HepG2 (cell line): Measurements from ENCODE around the gene POU2F2. TPM values are rescaled to one million over a fixed set of nuclear protein-coding genes. Genes with fewer than 3 reads are reported as not detected.

ENCODE experiments used
- ATAC-seq: fragments of 200-7000 bp; cut with Tn5 transposase; 3 replicates; pipeline ENCODE4 v1.9.1; 2020; ENCODE audit warnings: mild to moderate bottlenecking, moderate library complexity
- BruUV-seq: library from RNA; stranded (reverse); fragments of 400-500 nt; replicated peaks from 2 replicates; lab custom pipeline; 2021; lab: Mats Ljungman, UMichigan
- CTCF ChIA-PET: fragments of 300-600 bp; formaldehyde crosslinking; extraction: SDS; loops from one replicate; lab custom pipeline; 2021; ENCODE audit warnings: low total read pairs, inconsistent platforms, low intra/inter-chr PET ratio; lab: Yijun Ruan, JAX
- POLR2A ChIA-PET: fragments of 350-600 bp; sonication (Branson Sonifier 250); formaldehyde crosslinking; loops from one replicate; lab custom pipeline; 2020; ENCODE audit warnings: antibody characterized with exemption, inconsistent platforms; lab: Yijun Ruan, JAX
- DNase-seq: peaks from one replicate; pipeline ENCODE4 v3.0.0-alpha.2; 2015; ENCODE audit warnings: low spot score
- FAIRE-seq: peaks from 3 replicates; lab custom pipeline; 2011; peaks lifted over from hg19 to GRCh38; lab: Jason Lieb, UNC
- H2AFZ ChIP-seq: one replicate; pipeline ENCODE4 v1.6.1; 2011; ENCODE audit warnings: low read length, inconsistent platforms
- H3K27ac ChIP-seq: fragments of 300-600 bp; 3 replicates; pipeline ENCODE4 v1.8.0; 2011; ENCODE audit warnings: mixed run types, mild to moderate bottlenecking, mixed read lengths, low read length, inconsistent platforms; ENCODE audit not compliant: insufficient read depth; ENCODE audit errors: extremely low read length
- H3K27me3 ChIP-seq, 2 experiments: fragments of 200-600 bp in 1 of 2; 2 replicates in 1 of 2; 3 replicates in 1 of 2; pipeline versions ENCODE4 v1.6.0 to v1.8.0; 2011; ENCODE audit warnings: low read length in 2 of 2, mild to moderate bottlenecking in 2 of 2, moderate library complexity in 2 of 2, inconsistent platforms in 1 of 2; ENCODE audit not compliant: insufficient read depth in 2 of 2, control insufficient read depth in 1 of 2
- H3K36me3 ChIP-seq, 2 experiments: fragments of 200-600 bp in 1 of 2; replicated peaks in 1 of 2; 2 replicates in 1 of 2; 3 replicates in 1 of 2; pipeline versions ENCODE4 v1.5.1 to v1.8.0; 2011; ENCODE audit warnings: low read length in 2 of 2, inconsistent platforms in 1 of 2; ENCODE audit not compliant: insufficient read depth in 2 of 2, control insufficient read depth in 1 of 2
- H3K4me1 ChIP-seq: 2 replicates; pipeline ENCODE4 v1.5.1; 2012; ENCODE audit warnings: low read length, inconsistent platforms; ENCODE audit not compliant: insufficient read depth
- H3K4me2 ChIP-seq: 2 replicates; pipeline ENCODE4 v1.6.0; 2011; ENCODE audit warnings: low read depth, low read length, inconsistent platforms
- H3K4me3 ChIP-seq, 3 experiments: fragments of 200-600 bp in 1 of 3; sonication (generic), shearing (Covaris generic) in 1 of 3; replicated peaks in 1 of 3; 2 replicates each; pipeline ENCODE4 v1.5.1; 2011 to 2016; ENCODE audit warnings: low read length in 3 of 3, inconsistent platforms in 2 of 3, low read depth in 2 of 3, mild to moderate bottlenecking in 2 of 3, control low read depth in 1 of 3, mixed read lengths in 1 of 3; ENCODE audit not compliant: insufficient read depth in 1 of 3
- H3K79me2 ChIP-seq: one replicate; pipeline ENCODE4 v1.6.1; 2011; ENCODE audit warnings: low read length, inconsistent platforms; ENCODE audit not compliant: insufficient read depth
- H3K9ac ChIP-seq: 2 replicates; pipeline ENCODE4 v1.6.0; 2011; ENCODE audit warnings: mild to moderate bottlenecking, low read depth, low read length, inconsistent platforms; ENCODE audit not compliant: insufficient read depth
- H3K9me3 ChIP-seq: 2 replicates; pipeline ENCODE4 v1.5.1; 2012; ENCODE audit warnings: mild to moderate bottlenecking, low read length
- H4K20me1 ChIP-seq: 2 replicates; pipeline ENCODE4 v1.6.0; 2011; ENCODE audit warnings: inconsistent platforms, mild to moderate bottlenecking, low read length, moderate library complexity; ENCODE audit not compliant: insufficient read depth
- CENPT ChIP-seq: sonication (generic); formaldehyde crosslinking; IDR thresholded peaks from 2 replicates; pipeline ENCODE4 v1.8.0; 2022; ENCODE audit warnings: low read depth, mild to moderate bottlenecking, moderate library complexity, missing genetic modification reagents
- HCFC1 ChIP-seq: fragments of 150-350 bp; IDR thresholded peaks from 2 replicates; pipeline ENCODE4 v1.6.1; 2014; ENCODE audit warnings: low read depth, low read length
- ZNF501 ChIP-seq: sonication (generic); formaldehyde crosslinking; IDR thresholded peaks from 2 replicates; pipeline ENCODE4 v1.5.1; 2020; ENCODE audit warnings: mild to moderate bottlenecking, moderate library complexity, missing genetic modification reagents
- ZSCAN29 ChIP-seq: sonication (generic); formaldehyde crosslinking; conservative IDR thresholded peaks from 2 replicates; pipeline ENCODE4 v1.4.0; 2020; ENCODE audit warnings: mild to moderate bottlenecking, missing genetic modification reagents
- WGBS: methylation state at CpG from one replicate; pipeline ENCODE4 v1.1.6; 2017; ENCODE audit warnings: low lambda C conversion rate; 5-methylcytosine and 5-hydroxymethylcytosine counted together
- in situ Hi-C: cut with HindIII; loops from 2 replicates; pipeline ENCODE4 v1.10.0; 2017; ENCODE audit warnings: low pct_unique_long_range_greater_than_20kb; ENCODE audit not compliant: extremely low pct_ligation_motif_present
- intact Hi-C: fragments of 100-400 bp; cut with micrococcal nuclease; formaldehyde crosslinking; loops from one replicate; pipeline ENCODE4 v1.10.0; 2022; ENCODE audit not compliant: unreplicated experiment
- polyA plus RNA-seq, 8 experiments: library from polyadenylated mRNA; depleted of rRNA in 3 of 8; stranded (reverse) in 7 of 8; unstranded in 1 of 8; fragments of >200 nt; fragmentation: Illumina TruSeq in 4 of 8; extraction: Trizol in 4 of 8; gene quantifications; 2 replicates each; pipeline versions ENCODE4 v1.2.1 to v1.2.3, GENCODE V29; 2011 to 2016; ENCODE audit warnings: low read depth in 4 of 8, missing spikeins in 1 of 8, mixed read lengths in 1 of 8; ENCODE audit not compliant: insufficient read depth in 1 of 8
- total RNA-seq, 5 experiments: library from RNA; depleted of rRNA; stranded (reverse); fragments of >200 nt; fragmentation: Illumina TruSeq; extraction: Trizol; gene quantifications; 2 replicates each; pipeline ENCODE4 v1.2.3, GENCODE V29; 2016; ENCODE audit warnings: low read depth in 1 of 5
- TF ChIP-seq, protein P1 (sequence below): sonication (generic); formaldehyde crosslinking; IDR thresholded peaks from 2 replicates; pipeline ENCODE4 v1.5.1; 2020; ENCODE audit warnings: mild to moderate bottlenecking, missing genetic modification reagents
- TF ChIP-seq, protein P2 (sequence below): sonication (generic); formaldehyde crosslinking; IDR thresholded peaks from 2 replicates; pipeline ENCODE4 v1.4.0; 2020; ENCODE audit warnings: missing genetic modification reagents
- TF ChIP-seq, protein P3 (sequence below): sonication (generic); formaldehyde crosslinking; IDR thresholded peaks from 2 replicates; pipeline ENCODE4 v1.5.0; 2020; ENCODE audit warnings: missing genetic modification reagents
- TF ChIP-seq, protein P4 (sequence below): IDR thresholded peaks from 2 replicates; pipeline ENCODE4 v1.6.1; 2016; ENCODE audit warnings: low read depth
- TF ChIP-seq, protein P5 (sequence below): sonication (generic); formaldehyde crosslinking; IDR thresholded peaks from 2 replicates; pipeline ENCODE4 v1.5.1; 2020; ENCODE audit warnings: mild to moderate bottlenecking, missing genetic modification reagents, borderline replicate concordance

POU2F2 gene
- total and polyA plus RNA-seq, 2 of the 13 experiments (the other 11 are each of a cell fraction or from before 2014, with no cell fraction given) = 0.09 to 0.17 TPM

DNA sequence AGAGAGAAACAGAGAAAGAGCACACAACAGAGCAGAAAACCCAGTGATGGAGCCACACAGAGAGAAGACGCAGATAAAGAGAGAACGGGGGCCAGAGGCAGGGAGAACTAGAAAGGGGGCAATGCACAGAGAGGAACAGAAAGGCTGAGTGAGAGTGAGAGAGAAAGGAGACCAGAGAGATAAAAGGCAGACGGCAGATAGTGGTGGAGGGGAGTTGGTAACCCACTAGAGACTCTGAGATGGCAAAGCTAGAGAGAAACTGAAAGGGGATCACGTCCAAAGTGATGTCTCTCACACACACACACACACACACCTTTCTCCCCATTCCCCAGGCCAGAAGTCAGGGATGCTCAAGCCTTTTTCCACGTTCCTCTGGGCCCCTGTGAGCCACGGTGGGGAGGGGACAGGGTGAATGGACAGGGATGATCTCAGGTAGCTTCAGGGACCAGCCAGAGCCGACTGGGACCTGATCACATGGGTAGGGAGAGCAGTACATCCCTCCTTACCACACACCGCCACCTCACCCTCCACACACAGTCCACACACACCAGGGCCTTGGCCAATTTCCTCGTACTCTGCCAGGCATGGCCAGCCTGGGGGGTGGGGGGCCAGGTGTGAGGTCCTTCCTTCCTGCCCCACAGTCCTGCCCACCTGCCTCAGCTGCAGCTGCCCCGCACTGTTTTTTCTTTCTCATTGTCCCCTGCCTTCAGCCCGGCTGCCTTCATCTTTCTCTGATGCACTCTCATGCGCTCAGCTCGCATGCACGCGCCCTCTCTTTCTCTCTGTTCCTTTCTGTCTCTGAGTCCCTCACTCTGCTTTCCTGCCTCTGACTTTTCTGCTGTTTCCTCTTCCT lies 22.5 kb upstream of the POU2F2 start:
- BruUV-seq = no TSS peak
- TF ChIP-seq, protein P1, sequence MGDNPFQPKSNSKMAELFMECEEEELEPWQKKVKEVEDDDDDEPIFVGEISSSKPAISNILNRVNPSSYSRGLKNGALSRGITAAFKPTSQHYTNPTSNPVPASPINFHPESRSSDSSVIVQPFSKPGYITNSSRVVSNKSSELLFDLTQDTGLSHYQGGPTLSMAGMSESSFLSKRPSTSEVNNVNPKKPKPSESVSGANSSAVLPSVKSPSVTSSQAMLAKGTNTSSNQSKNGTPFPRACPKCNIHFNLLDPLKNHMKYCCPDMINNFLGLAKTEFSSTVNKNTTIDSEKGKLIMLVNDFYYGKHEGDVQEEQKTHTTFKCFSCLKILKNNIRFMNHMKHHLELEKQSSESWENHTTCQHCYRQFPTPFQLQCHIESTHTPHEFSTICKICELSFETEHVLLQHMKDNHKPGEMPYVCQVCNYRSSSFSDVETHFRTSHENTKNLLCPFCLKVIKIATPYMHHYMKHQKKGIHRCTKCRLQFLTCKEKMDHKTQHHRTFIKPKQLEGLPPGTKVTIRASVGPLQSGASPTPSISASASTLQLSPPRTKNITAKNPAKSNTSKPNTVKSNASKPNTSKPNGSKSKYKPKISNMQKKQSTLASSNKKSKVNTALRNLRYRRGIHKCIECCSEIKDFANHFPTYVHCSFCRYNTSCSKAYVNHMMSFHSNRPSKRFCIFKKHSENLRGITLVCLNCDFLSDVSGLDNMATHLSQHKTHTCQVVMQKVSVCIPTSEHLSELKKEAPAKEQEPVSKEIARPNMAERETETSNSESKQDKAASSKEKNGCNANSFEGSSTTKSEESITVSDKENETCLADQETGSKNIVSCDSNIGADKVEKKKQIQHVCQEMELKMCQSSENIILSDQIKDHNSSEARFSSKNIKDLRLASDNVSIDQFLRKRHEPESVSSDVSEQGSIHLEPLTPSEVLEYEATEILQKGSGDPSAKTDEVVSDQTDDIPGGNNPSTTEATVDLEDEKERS (CRISPR knock-in tag) = no peak
- TF ChIP-seq HCFC1 = no peak
- TF ChIP-seq, protein P2, sequence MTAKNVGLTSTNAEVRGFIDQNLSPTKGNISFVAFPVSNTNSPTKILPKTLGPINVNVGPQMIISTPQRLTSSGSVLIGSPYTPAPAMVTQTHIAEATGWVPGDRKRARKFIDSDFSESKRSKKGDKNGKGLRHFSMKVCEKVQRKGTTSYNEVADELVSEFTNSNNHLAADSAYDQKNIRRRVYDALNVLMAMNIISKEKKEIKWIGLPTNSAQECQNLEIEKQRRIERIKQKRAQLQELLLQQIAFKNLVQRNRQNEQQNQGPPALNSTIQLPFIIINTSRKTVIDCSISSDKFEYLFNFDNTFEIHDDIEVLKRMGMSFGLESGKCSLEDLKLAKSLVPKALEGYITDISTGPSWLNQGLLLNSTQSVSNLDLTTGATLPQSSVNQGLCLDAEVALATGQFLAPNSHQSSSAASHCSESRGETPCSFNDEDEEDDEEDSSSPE = no peak
- no peak for TF ChIP-seq ZSCAN29 (CRISPR knock-in tag)
- TF ChIP-seq, protein P3, sequence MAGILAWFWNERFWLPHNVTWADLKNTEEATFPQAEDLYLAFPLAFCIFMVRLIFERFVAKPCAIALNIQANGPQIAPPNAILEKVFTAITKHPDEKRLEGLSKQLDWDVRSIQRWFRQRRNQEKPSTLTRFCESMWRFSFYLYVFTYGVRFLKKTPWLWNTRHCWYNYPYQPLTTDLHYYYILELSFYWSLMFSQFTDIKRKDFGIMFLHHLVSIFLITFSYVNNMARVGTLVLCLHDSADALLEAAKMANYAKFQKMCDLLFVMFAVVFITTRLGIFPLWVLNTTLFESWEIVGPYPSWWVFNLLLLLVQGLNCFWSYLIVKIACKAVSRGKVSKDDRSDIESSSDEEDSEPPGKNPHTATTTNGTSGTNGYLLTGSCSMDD (CRISPR knock-in tag) = no peak
- no peak for TF ChIP-seq ZNF501 (CRISPR knock-in tag)
- TF ChIP-seq, protein P4, sequence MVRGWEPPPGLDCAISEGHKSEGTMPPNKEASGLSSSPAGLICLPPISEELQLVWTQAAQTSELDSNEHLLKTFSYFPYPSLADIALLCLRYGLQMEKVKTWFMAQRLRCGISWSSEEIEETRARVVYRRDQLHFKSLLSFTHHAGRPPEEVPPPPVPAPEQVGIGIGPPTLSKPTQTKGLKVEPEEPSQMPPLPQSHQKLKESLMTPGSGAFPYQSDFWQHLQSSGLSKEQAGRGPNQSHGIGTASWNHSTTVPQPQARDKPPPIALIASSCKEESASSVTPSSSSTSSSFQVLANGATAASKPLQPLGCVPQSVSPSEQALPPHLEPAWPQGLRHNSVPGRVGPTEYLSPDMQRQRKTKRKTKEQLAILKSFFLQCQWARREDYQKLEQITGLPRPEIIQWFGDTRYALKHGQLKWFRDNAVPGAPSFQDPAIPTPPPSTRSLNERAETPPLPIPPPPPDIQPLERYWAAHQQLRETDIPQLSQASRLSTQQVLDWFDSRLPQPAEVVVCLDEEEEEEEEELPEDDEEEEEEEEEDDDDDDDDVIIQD (CRISPR knock-in tag) = no peak
- TF ChIP-seq, protein P5, sequence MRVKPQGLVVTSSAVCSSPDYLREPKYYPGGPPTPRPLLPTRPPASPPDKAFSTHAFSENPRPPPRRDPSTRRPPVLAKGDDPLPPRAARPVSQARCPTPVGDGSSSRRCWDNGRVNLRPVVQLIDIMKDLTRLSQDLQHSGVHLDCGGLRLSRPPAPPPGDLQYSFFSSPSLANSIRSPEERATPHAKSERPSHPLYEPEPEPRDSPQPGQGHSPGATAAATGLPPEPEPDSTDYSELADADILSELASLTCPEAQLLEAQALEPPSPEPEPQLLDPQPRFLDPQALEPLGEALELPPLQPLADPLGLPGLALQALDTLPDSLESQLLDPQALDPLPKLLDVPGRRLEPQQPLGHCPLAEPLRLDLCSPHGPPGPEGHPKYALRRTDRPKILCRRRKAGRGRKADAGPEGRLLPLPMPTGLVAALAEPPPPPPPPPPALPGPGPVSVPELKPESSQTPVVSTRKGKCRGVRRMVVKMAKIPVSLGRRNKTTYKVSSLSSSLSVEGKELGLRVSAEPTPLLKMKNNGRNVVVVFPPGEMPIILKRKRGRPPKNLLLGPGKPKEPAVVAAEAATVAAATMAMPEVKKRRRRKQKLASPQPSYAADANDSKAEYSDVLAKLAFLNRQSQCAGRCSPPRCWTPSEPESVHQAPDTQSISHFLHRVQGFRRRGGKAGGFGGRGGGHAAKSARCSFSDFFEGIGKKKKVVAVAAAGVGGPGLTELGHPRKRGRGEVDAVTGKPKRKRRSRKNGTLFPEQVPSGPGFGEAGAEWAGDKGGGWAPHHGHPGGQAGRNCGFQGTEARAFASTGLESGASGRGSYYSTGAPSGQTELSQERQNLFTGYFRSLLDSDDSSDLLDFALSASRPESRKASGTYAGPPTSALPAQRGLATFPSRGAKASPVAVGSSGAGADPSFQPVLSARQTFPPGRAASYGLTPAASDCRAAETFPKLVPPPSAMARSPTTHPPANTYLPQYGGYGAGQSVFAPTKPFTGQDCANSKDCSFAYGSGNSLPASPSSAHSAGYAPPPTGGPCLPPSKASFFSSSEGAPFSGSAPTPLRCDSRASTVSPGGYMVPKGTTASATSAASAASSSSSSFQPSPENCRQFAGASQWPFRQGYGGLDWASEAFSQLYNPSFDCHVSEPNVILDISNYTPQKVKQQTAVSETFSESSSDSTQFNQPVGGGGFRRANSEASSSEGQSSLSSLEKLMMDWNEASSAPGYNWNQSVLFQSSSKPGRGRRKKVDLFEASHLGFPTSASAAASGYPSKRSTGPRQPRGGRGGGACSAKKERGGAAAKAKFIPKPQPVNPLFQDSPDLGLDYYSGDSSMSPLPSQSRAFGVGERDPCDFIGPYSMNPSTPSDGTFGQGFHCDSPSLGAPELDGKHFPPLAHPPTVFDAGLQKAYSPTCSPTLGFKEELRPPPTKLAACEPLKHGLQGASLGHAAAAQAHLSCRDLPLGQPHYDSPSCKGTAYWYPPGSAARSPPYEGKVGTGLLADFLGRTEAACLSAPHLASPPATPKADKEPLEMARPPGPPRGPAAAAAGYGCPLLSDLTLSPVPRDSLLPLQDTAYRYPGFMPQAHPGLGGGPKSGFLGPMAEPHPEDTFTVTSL (CRISPR knock-in tag) = no peak
- TF ChIP-seq CENPT = no peak

More for the DNA sequence above, 22.5 kb upstream of the POU2F2 start:
- no peak overlapping the region for H3K4me3 ChIP-seq
- intact Hi-C loops (no loop called here), in situ Hi-C loops (no loop called here)
- H3K27ac ChIP-seq = no peak overlapping the region
- H3K4me1 ChIP-seq = peaks cover 9% of the 10 kb centered on the region; the same call in 1 of the 2 replicates
- H4K20me1 ChIP-seq = no peaks in the 10 kb centered on the region
- WGBS = 22% methylated on average over 14 of the region's 15 CpGs
- no peak overlapping the region for H3K9ac ChIP-seq
- DNase-seq = no peak
- no peaks in the 10 kb centered on the region for H3K36me3 ChIP-seq
- no peaks in the 10 kb centered on the region for H3K79me2 ChIP-seq
- H2AFZ ChIP-seq = no peak overlapping the region
- POLR2A ChIA-PET = no interaction called here
- no peaks in the 10 kb centered on the region for H3K9me3 ChIP-seq
- CTCF ChIA-PET = no interaction called here
- no peak for FAIRE-seq
- no peak for ATAC-seq
- H3K4me2 ChIP-seq = no peak overlapping the region
- H3K27me3 ChIP-seq = peaks cover 12 to 68% of the 10 kb centered on the region in 2 experiments; a peak in 4 of 5 replicates
